PFSK-1 (cell line): ENCODE data around the gene NAA50. TPM values are rescaled to one million over a fixed set of nuclear protein-coding genes. Genes with fewer than 3 reads are reported as not detected.
A peak's percentile ranks its signal among the peaks of the same experiment; 100 is the strongest.

Source experiments
- FOXP2 ChIP-seq: optimal IDR thresholded peaks from 2 replicates; pipeline ENCODE3; 2011; ENCODE audit warnings: borderline replicate concordance, control low read depth, inconsistent platforms; ENCODE audit not compliant: insufficient read depth; ENCODE audit errors: extremely low read length, extremely low read depth
- POLR2AphosphoS5 ChIP-seq: IDR thresholded peaks from 2 replicates; pipeline ENCODE4 v1.6.1; 2012; ENCODE audit warnings: low read depth, mild to moderate bottlenecking, control low read depth, low read length, moderate library complexity
- REST ChIP-seq, 2 experiments: IDR thresholded peaks; 2 replicates each; pipeline versions ENCODE4 v1.6.1 to v1.8.0; 2011 to 2012; ENCODE audit warnings: low read depth in 2 of 2, low read length in 2 of 2, control low read depth in 1 of 2, inconsistent platforms in 1 of 2, mild to moderate bottlenecking in 1 of 2, moderate library complexity in 1 of 2; ENCODE audit not compliant: insufficient read depth in 1 of 2
- SIN3A ChIP-seq: IDR thresholded peaks from 2 replicates; pipeline ENCODE4 v1.6.1; 2012; ENCODE audit warnings: mild to moderate bottlenecking, low read length, moderate library complexity, borderline replicate concordance; ENCODE audit not compliant: insufficient read depth
- TAF1 ChIP-seq: IDR thresholded peaks from 2 replicates; pipeline ENCODE4 v1.6.1; 2012; ENCODE audit warnings: low read length, control low read depth, borderline replicate concordance; ENCODE audit not compliant: insufficient read depth
- polyA plus RNA-seq: library from polyadenylated mRNA; unstranded; fragments of >200 nt; gene quantifications from one replicate; pipeline ENCODE4 v1.2.1, GENCODE V29; 2012; ENCODE audit warnings: low read depth, missing spikeins; ENCODE audit not compliant: insufficient read length

NAA50 gene
- 121 TPM for polyA plus RNA-seq

- 0 out of 4 replicates have a peak, but pooled peaks of 1 of the 2 experiments have one; percentile 26 for TF ChIP-seq REST (IDR thresholded peaks at IDR 0.05; ENCODE audit: insufficient read depth in 1 of 2, low read depth in 2 of 2, low read length in 2 of 2)
- TF ChIP-seq FOXP2 = no peak
- TF ChIP-seq POLR2AphosphoS5 = peak; percentile 67
These were observed at the start of gene NAA50 for GRCh38 chr3:113745756-113746547. Gene NAA50, minus strand, starts transcription at chr3:113746249. Its CDS starts 300 bp downstream, at chr3:113745949.

GRCh38 chr3:113795693-113796092 lies 49.6 kb upstream of the NAA50 start:
- TF ChIP-seq REST (IDR thresholded peaks at IDR 0.05; ENCODE audit: insufficient read depth in 1 of 2, low read depth in 2 of 2, low read length in 2 of 2) (no peak), POLR2AphosphoS5 (no peak), TAF1 (no peak), FOXP2 (no peak), SIN3A (no peak)

DNA sequence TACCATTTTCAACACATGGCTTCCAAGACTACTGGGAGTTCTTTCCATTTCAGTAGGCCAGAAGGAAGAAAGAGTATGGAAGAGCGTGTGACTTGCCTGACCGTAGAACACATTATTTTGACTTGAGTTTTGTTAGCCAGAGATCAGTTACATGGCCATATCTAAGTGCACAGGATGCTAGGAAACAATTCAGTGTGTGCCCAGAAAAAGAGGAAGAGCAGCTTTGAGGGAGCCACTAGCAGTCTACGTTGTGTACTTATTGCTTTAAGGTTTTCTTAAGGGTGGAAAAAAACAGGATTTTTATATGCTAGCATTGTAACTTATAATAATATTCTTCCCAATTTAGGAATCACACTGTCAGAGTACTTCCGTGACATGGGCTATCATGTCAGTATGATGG lies 48.5 kb upstream of the NAA50 start:
- TF ChIP-seq TAF1 = no peak
- TF ChIP-seq POLR2AphosphoS5 = no peak
- no peak for TF ChIP-seq REST (IDR thresholded peaks at IDR 0.05; ENCODE audit: insufficient read depth in 1 of 2, low read depth in 2 of 2, low read length in 2 of 2)
- TF ChIP-seq FOXP2 = no peak
- no peak for TF ChIP-seq SIN3A

GRCh38 chr3:113791381-113791780 lies 45.3 kb upstream of the NAA50 start:
- TF ChIP-seq POLR2AphosphoS5 (no peak), FOXP2 (no peak), TAF1 (no peak), SIN3A (no peak), REST (IDR thresholded peaks at IDR 0.05; ENCODE audit: insufficient read depth in 1 of 2, low read depth in 2 of 2, low read length in 2 of 2) (no peak)
